Esophagus squamous epithelium (tissue), 4 donors: Measurements from ENCODE around the gene ATP2A3.

Experiments used
- CTCF ChIP-seq, 6 experiments: fragments of 450-650 bp in 4 of 6; fragments of 200-600 bp in 2 of 6; sonication (generic) in 2 of 6; IDR thresholded peaks; one replicate each; pipeline ENCODE4 v1.5.1; 2016 to 2019; ENCODE audit warnings: antibody characterized with exemption in 6 of 6, mild to moderate bottlenecking in 4 of 6, moderate library complexity in 4 of 6
- POLR2A ChIP-seq, 4 donors: fragments of 450-650 bp; IDR thresholded peaks; one replicate each; pipeline ENCODE4 v1.6.1; 2017; ENCODE audit warnings: antibody characterized with exemption in 4 of 4, mild to moderate bottlenecking in 4 of 4, moderate library complexity in 3 of 4

GRCh38 chr17:3896108-3896967, 67.9 kb downstream of the ATP2A3 start:
- TF ChIP-seq POLR2A (IDR thresholded peaks at IDR 0.05) (no peak), CTCF (IDR thresholded peaks at IDR 0.05) (no peak)
